K562 (cell line): ENCODE measurements around the gene SCMH1. TPM values are rescaled to one million over a fixed set of nuclear protein-coding genes. Genes with fewer than 3 reads are reported as not detected.

ENCODE experiments used
- ATF7 ChIP-seq: fragments of 450-650 bp; IDR thresholded peaks from 2 replicates; pipeline ENCODE4 v1.7.1; 2014; ENCODE audit warnings: mild to moderate bottlenecking, moderate library complexity
- BRD4 ChIP-seq: fragments of 200-600 bp; sonication (generic); IDR thresholded peaks from 2 replicates; pipeline ENCODE4 v1.6.1; 2017; ENCODE audit warnings: inconsistent platforms
- CBX8 ChIP-seq: fragments of 200-600 bp; sonication (generic); IDR thresholded peaks from 2 replicates; pipeline ENCODE4 v1.6.1; 2012; ENCODE audit warnings: borderline replicate concordance, mixed run types, low read depth, mild to moderate bottlenecking, moderate library complexity, mixed read lengths, low read length, control low read depth, inconsistent platforms; ENCODE audit not compliant: poor library complexity, severe bottlenecking; ENCODE audit errors: extremely low read depth
- CHD1 ChIP-seq: fragments of 200-600 bp; sonication (generic); IDR thresholded peaks from one replicate; pipeline ENCODE4 v1.6.1; 2012; ENCODE audit warnings: mild to moderate bottlenecking, moderate library complexity, low read length, inconsistent platforms
- CREB3 ChIP-seq: fragments of 450-650 bp; conservative IDR thresholded peaks from 2 replicates; pipeline ENCODE4 v1.6.1; 2016; ENCODE audit warnings: missing genetic modification characterization, low read depth, mild to moderate bottlenecking, missing compliant biosample characterization, moderate library complexity
- CXXC5 ChIP-seq: fragments of 250-450 bp; sonication (Bioruptor Pico); IDR thresholded peaks from 2 replicates; pipeline ENCODE4 v1.8.0; 2022; ENCODE audit warnings: inconsistent platforms, mild to moderate bottlenecking, moderate library complexity
- E2F6 ChIP-seq, 2 experiments: IDR thresholded peaks; 2 replicates each; pipeline ENCODE4 v1.6.1; 2011; ENCODE audit warnings: borderline replicate concordance in 1 of 2, control low read depth in 1 of 2, low read depth in 1 of 2, low read length in 1 of 2, mild to moderate bottlenecking in 1 of 2, mixed read lengths in 1 of 2, moderate library complexity in 1 of 2; ENCODE audit not compliant: insufficient read depth in 1 of 2, insufficient read length in 1 of 2, poor library complexity in 1 of 2, severe bottlenecking in 1 of 2; ENCODE audit errors: extremely low read depth in 1 of 2
- ELK3 ChIP-seq: fragments of 450-650 bp; formaldehyde crosslinking; IDR thresholded peaks from 2 replicates; pipeline ENCODE4 v1.4.0; 2020; ENCODE audit warnings: mild to moderate bottlenecking
- HMGN3 ChIP-seq: IDR thresholded peaks from 2 replicates; pipeline ENCODE4 v1.6.1; 2011; ENCODE audit warnings: borderline replicate concordance, low read depth, mild to moderate bottlenecking, mixed read lengths, low read length; ENCODE audit not compliant: insufficient read length; ENCODE audit errors: extremely low read depth
- HNRNPUL1 ChIP-seq: fragments of 200-400 bp; formaldehyde crosslinking; IDR thresholded peaks from 2 replicates; pipeline ENCODE4 v1.6.1; 2017; ENCODE audit warnings: low read length
- LEF1 ChIP-seq: fragments of 450-650 bp; IDR thresholded peaks from 2 replicates; pipeline ENCODE4 v1.6.1; 2016; ENCODE audit warnings: mild to moderate bottlenecking
- MECOM ChIP-seq: fragments of 250-450 bp; sonication (Bioruptor Pico); IDR thresholded peaks from 2 replicates; pipeline ENCODE4 v1.8.0; 2022; ENCODE audit warnings: inconsistent platforms
- MTA1 ChIP-seq: fragments of 450-650 bp; IDR thresholded peaks from 2 replicates; pipeline ENCODE4 v1.6.1; 2017; ENCODE audit warnings: borderline replicate concordance
- PPARD ChIP-seq: fragments of 250-450 bp; sonication (Bioruptor Pico); IDR thresholded peaks from 2 replicates; pipeline ENCODE4 v1.8.0; 2022; ENCODE audit warnings: inconsistent platforms, mild to moderate bottlenecking, moderate library complexity
- SAP30 ChIP-seq: fragments of 200-600 bp; sonication (generic); IDR thresholded peaks from 2 replicates; pipeline ENCODE4 v1.6.1; 2012; ENCODE audit warnings: borderline replicate concordance, low read depth, mild to moderate bottlenecking, moderate library complexity, low read length, control low read depth, inconsistent platforms; ENCODE audit not compliant: insufficient read depth, poor library complexity, severe bottlenecking
- ZBTB7A ChIP-seq: IDR thresholded peaks from 2 replicates; pipeline ENCODE4 v1.6.1; 2011; ENCODE audit warnings: low read depth, mild to moderate bottlenecking, low read length, moderate library complexity, borderline replicate concordance; ENCODE audit not compliant: control insufficient read depth
- ZNF184 ChIP-seq: sonication (generic); formaldehyde crosslinking; IDR thresholded peaks from 2 replicates; pipeline ENCODE4 v1.5.0; 2020; ENCODE audit warnings: missing genetic modification reagents
- ZNF24 ChIP-seq: fragments of 450-650 bp; IDR thresholded peaks from 2 replicates; pipeline ENCODE4 v1.6.1; 2016
- ZNF263 ChIP-seq: sonication (generic); formaldehyde crosslinking; IDR thresholded peaks from 2 replicates; pipeline ENCODE4 v1.8.0; 2022; ENCODE audit warnings: mild to moderate bottlenecking, missing genetic modification reagents, borderline replicate concordance
- ZNF444 ChIP-seq: fragments of 250-450 bp; sonication (Bioruptor Pico); IDR thresholded peaks from 2 replicates; pipeline ENCODE4 v1.4.0; 2020; ENCODE audit warnings: mild to moderate bottlenecking, moderate library complexity
- polyA plus RNA-seq, 8 experiments: library from polyadenylated mRNA; depleted of rRNA in 4 of 8; stranded (reverse) in 5 of 8; unstranded in 3 of 8; fragments of >200 nt; fragmentation: Nextera tagmentation in 2 of 8; fragmentation: Illumina TruSeq in 1 of 8; extraction: Ambion mirVana in 2 of 8; extraction: Trizol in 1 of 8; gene quantifications; 2 replicates each; pipeline versions ENCODE4 v1.2.1 to v1.2.3, GENCODE V29; 2011 to 2014; ENCODE audit warnings: inconsistent platforms in 1 of 8, missing spikeins in 1 of 8
- total RNA-seq, 7 experiments: library from RNA; depleted of rRNA in 6 of 7; stranded (reverse); fragments of >200 nt in 6 of 7; fragmentation: Illumina TruSeq in 2 of 7; extraction: Trizol in 2 of 7; gene quantifications; 2 replicates each; pipeline versions ENCODE4 v1.2.1 to v1.2.3, GENCODE V29; 2011 to 2021; ENCODE audit warnings: low replicate concordance in 1 of 7
- TF ChIP-seq, protein P1 (sequence below): fragments of 250-450 bp; sonication (Bioruptor Pico); IDR thresholded peaks from 2 replicates; pipeline ENCODE4 v1.5.1; 2021; ENCODE audit warnings: mild to moderate bottlenecking

Gene SCMH1
- total and polyA plus RNA-seq, 9 of the 15 experiments (the other 6 are each of a cell fraction or from before 2014, with no cell fraction given) = 8.5 to 37.0 (median 26.8) TPM

DNA sequence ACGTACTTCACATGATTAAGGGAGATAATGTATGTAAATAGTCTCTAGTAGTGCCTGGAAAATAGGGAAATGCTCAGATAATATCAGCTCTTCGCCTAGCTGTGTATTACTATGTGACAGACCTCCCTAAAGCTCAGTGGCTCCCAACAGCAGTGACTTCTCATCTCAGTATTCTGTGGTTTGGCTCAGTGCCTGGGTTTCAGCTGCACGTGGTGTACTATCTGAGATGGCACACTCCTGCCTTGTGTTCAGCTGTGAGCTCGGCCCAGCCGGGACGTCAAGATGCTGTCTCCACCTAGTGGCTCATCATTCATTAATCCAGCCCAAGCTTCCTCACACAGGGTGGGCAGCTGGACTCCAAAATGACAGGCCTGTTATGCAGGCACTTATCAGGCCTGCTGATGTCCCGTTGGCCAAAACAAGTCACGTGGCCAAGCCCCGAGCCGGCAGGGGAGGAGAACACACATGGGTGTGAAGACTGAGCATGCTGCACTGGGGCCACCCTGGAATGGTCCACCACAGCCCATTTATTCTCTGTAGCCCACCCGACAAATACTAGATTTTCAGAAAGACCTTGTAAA, 238.4 kb downstream of the SCMH1 start (continued):
- no peak for TF ChIP-seq ZNF444 (CRISPR knock-in tag)
- TF ChIP-seq E2F6 (IDR thresholded peaks at IDR 0.05; ENCODE audit: borderline replicate concordance in 1 of 2, extremely low read depth in 1 of 2, insufficient read depth in 1 of 2, insufficient read length in 1 of 2, low read depth in 1 of 2, low read length in 1 of 2, poor library complexity in 1 of 2, severe bottlenecking in 1 of 2) = peak; percentile 84 to 88
- no peak; the same call in 1 of the 2 replicates for TF ChIP-seq CREB3 (tag)
- peak; percentile 78 for TF ChIP-seq SAP30
- peak; percentile 96 for TF ChIP-seq LEF1
- TF ChIP-seq ZNF263 = peak; percentile 31; the same call in 1 of the 2 replicates
- TF ChIP-seq ZNF184 (CRISPR knock-in tag) = no peak
- TF ChIP-seq MTA1 = peak; percentile 89; the same call in 1 of the 2 replicates
- TF ChIP-seq PPARD (CRISPR knock-in tag) = no peak
- TF ChIP-seq ZNF24 = peak; percentile 90
- TF ChIP-seq MECOM (CRISPR knock-in tag) = peak; percentile 75; the same call in 1 of the 2 replicates
- TF ChIP-seq HNRNPUL1 = no peak
- TF ChIP-seq CHD1 = no peak
- TF ChIP-seq, protein P1, sequence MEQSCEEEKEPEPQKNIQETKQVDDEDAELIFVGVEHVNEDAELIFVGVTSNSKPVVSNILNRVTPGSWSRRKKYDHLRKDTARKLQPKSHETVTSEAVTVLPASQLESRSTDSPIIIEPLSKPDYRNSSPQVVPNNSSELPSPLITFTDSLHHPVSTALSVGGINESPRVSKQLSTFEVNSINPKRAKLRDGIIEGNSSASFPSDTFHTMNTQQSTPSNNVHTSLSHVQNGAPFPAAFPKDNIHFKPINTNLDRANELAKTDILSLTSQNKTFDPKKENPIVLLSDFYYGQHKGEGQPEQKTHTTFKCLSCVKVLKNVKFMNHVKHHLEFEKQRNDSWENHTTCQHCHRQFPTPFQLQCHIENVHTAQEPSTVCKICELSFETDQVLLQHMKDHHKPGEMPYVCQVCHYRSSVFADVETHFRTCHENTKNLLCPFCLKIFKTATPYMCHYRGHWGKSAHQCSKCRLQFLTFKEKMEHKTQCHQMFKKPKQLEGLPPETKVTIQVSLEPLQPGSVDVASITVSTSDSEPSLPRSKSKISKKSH (CRISPR knock-in tag) = no peak
- TF ChIP-seq CBX8 = no peak
- peak; percentile 94 for TF ChIP-seq ATF7
- no peak for TF ChIP-seq BRD4
- no peak for TF ChIP-seq ELK3 (CRISPR knock-in tag)
- peak; percentile 94 for TF ChIP-seq CXXC5 (CRISPR knock-in tag)
- peak; percentile 45; the same call in 1 of the 2 replicates for TF ChIP-seq ZBTB7A
- peak; percentile 91 for TF ChIP-seq HMGN3
